GM21825 (cell line): ENCODE results near the gene ATG16L2.
"Not testable (repeated sequence)": the region's sequence is repeated elsewhere in the genome, so short reads cannot be mapped to it uniquely, and the experiment has no call there.

Source experiments
- ATAC-seq: cut with Tn5 transposase; IDR thresholded peaks from one replicate; pipeline ENCODE4 v1.9.1; 2021; ENCODE audit warnings: mild to moderate bottlenecking, moderate library complexity; ENCODE audit not compliant: unreplicated experiment

ATG16L2 gene

GRCh38 chr11:72778535-72779494, 35.4 kb upstream of the ATG16L2 start:
- no peak for ATAC-seq

GRCh38 chr11:72779495-72780128, 34.6 kb upstream of the ATG16L2 start:
- ATAC-seq = no peak

- no peak for ATAC-seq
These were observed 33.7 kb upstream of the ATG16L2 start for GRCh38 chr11:72780296-72781062.

- ATAC-seq = no peak
These were observed 33.2 kb upstream of the ATG16L2 start for GRCh38 chr11:72781063-72781312.

- ATAC-seq = no peak
These were observed 32.7 kb upstream of the ATG16L2 start for GRCh38 chr11:72781313-72782080.

- ATAC-seq = no peak
These were observed 31.9 kb upstream of the ATG16L2 start for GRCh38 chr11:72782081-72782920.

GRCh38 chr11:72783144-72783905, 30.9 kb upstream of the ATG16L2 start:
- ATAC-seq = no peak

- ATAC-seq = no peak
These were observed 29.5 kb upstream of the ATG16L2 start for GRCh38 chr11:72784662-72785061.

GRCh38 chr11:72786305-72787215, 27.7 kb upstream of the ATG16L2 start:
- no peak for ATAC-seq

GRCh38 chr11:72787216-72788104, 26.8 kb upstream of the ATG16L2 start:
- no peak for ATAC-seq

GRCh38 chr11:72788241-72788640, 26.0 kb upstream of the ATG16L2 start:
- no peak for ATAC-seq

- no peak for ATAC-seq
These were observed 24.6 kb upstream of the ATG16L2 start for GRCh38 chr11:72789493-72790131.

- not testable (repeated sequence) for ATAC-seq
These were observed 23.0 kb upstream of the ATG16L2 start for GRCh38 chr11:72791228-72791627.

GRCh38 chr11:72792437-72793021, 21.7 kb upstream of the ATG16L2 start:
- no peak for ATAC-seq

- no peak for ATAC-seq
These were observed 21.2 kb upstream of the ATG16L2 start for GRCh38 chr11:72793076-72793424.
